ENCODE results near the gene CEPT1. TPM values are rescaled to one million over a fixed set of nuclear protein-coding genes. Genes with fewer than 3 reads are reported as not detected.

Gene CEPT1
- total and polyA plus RNA-seq, 10 of the 15 experiments (the other 5 are each of a cell fraction or from before 2014, with no cell fraction given): 29.4 to 77.9 (median 54.8) TPM

- WGBS (ENCODE audit: insufficient coverage, insufficient replicate concordance, low lambda C conversion rate, missing lambda C conversion rate): 0% methylated on average over 4 of the region's 4 CpGs
- intact Hi-C loops (cut with micrococcal nuclease; ENCODE audit: unreplicated experiment): loop anchor here (1.0 to 5.0 kb wide), 4 partner anchors 18 to 414 kb away; partner anchors contain the start of genes CD53 and RAP1A
- FAIRE-seq (no peak), DNase-seq (ENCODE audit: low read depth, low spot score) (no peak), ATAC-seq (peak; percentile 1)
- SMC1A ChIA-PET (ENCODE audit: uncharacterized antibody, unreplicated experiment): interaction anchor here (0.5 to 8.7 kb wide), 13 partner anchors 9 to 172 kb away, joined by 3 to 284 read pairs (median 8); no protein-coding TSS in a partner anchor
- no peaks in the 10 kb centered on the region for H3K9me3 ChIP-seq (replicated peaks; ENCODE audit: control insufficient read depth, insufficient read depth, low read length)
- H3K79me2 ChIP-seq (ENCODE audit: control insufficient read depth, insufficient read depth, low read length): peaks cover 67% of the 10 kb centered on the region
- TSS peak; percentile 19 for BruUV-seq (replicated peaks)
- CTCF ChIA-PET: interaction anchor here (0.5 to 14.9 kb wide), 4 partner anchors 15 to 355 kb away, joined by 3 to 239 read pairs (median 6); no protein-coding TSS in a partner anchor
- peak overlapping the region; percentile 93 for H3K9ac ChIP-seq (ENCODE audit: control insufficient read depth, insufficient read depth, low read length)
- H3K4me3 ChIP-seq: peak overlapping the region; percentile 73
- H3K36me3 ChIP-seq (ENCODE audit: control insufficient read depth in 2 of 2, insufficient read depth in 2 of 2, low read length in 1 of 2): peaks cover 0 to 5% of the 10 kb centered on the region in 2 experiments; a peak in 1 of 4 replicates
- H3K4me1 ChIP-seq (ENCODE audit: control insufficient read depth, insufficient read depth, low read length): peaks cover 39% of the 10 kb centered on the region
- no peaks in the 10 kb centered on the region for H4K20me1 ChIP-seq (ENCODE audit: control insufficient read depth, insufficient read depth)
- POLR2A ChIA-PET: interaction anchor here (1.1 to 12.8 kb wide), 5 partner anchors 9 to 17 kb away, joined by 3 to 371 read pairs (median 20); no protein-coding TSS in a partner anchor
- H3K27me3 ChIP-seq (replicated peaks in 1 of 2; ENCODE audit: control insufficient read depth in 2 of 2, insufficient read depth in 2 of 2, low read length in 1 of 2): no peaks in the 10 kb centered on the region
- in situ Hi-C loops (cut with MboI): no loop called here
- peak overlapping the region; percentile 92 for H3K27ac ChIP-seq (ENCODE audit: control insufficient read depth, insufficient read depth)
- no peak overlapping the region for H2AFZ ChIP-seq (ENCODE audit: control insufficient read depth, low read depth, low read length)
- RAD21 ChIA-PET (ENCODE audit: unreplicated experiment): interaction anchor here (0.7 to 15.0 kb wide), 11 partner anchors 10 to 328 kb away, joined by 3 to 542 read pairs (median 4); no protein-coding TSS in a partner anchor
- peak overlapping the region; percentile 99 for H3K4me2 ChIP-seq (ENCODE audit: control insufficient read depth, insufficient read depth)
- TF ChIP-seq SMARCA5 (IDR thresholded peaks at IDR 0.05) (no peak), PAX5 (IDR thresholded peaks at IDR 0.05; ENCODE audit: borderline replicate concordance, low read depth, low read length) (peak; percentile 30; the same call in 1 of the 2 replicates), NR2F1 (conservative IDR thresholded peaks at IDR 0.05) (peak; percentile 86), BCL3 (IDR thresholded peaks at IDR 0.05; ENCODE audit: borderline replicate concordance, insufficient read depth, low read depth, low read length, poor library complexity, severe bottlenecking) (peak; percentile 8), RELB (IDR thresholded peaks at IDR 0.05; ENCODE audit: low read depth) (peak; percentile 75), BACH1 (IDR thresholded peaks at IDR 0.05; ENCODE audit: borderline replicate concordance) (peak; percentile 6; the same call in 1 of the 2 replicates), GABPA (IDR thresholded peaks at IDR 0.05; ENCODE audit: low read depth) (no peak), RELA (IDR thresholded peaks at IDR 0.05; ENCODE audit: borderline replicate concordance, partially characterized antibody) (peak; percentile 22), E4F1 (IDR thresholded peaks at IDR 0.05; ENCODE audit: borderline replicate concordance, partially characterized antibody) (peak; percentile 33), KDM1A (IDR thresholded peaks at IDR 0.05; ENCODE audit: borderline replicate concordance) (no peak), IKZF2 (IDR thresholded peaks at IDR 0.05) (peak; percentile 95), PAX8 (IDR thresholded peaks at IDR 0.05) (no peak), SMC3 (IDR thresholded peaks at IDR 0.05; ENCODE audit: borderline replicate concordance, low read length) (peak; percentile 18; the same call in 1 of the 2 replicates), IKZF1 (conservative IDR thresholded peaks at IDR 0.05) (peak; percentile 61)
Observed at GRCh38 chr1:111202707-111203623, 62.9 kb downstream of the CEPT1 start.

Data from GM12878 (cell line).